OCI-M2 (cell line): ENCODE results near the gene TSLP.

ENCODE experiments used
- DNase-seq: peaks from one replicate; lab custom pipeline; 2025; ENCODE audit not compliant: unreplicated experiment; lab: John Stamatoyannopoulos, UW

The TSLP gene

DNA sequence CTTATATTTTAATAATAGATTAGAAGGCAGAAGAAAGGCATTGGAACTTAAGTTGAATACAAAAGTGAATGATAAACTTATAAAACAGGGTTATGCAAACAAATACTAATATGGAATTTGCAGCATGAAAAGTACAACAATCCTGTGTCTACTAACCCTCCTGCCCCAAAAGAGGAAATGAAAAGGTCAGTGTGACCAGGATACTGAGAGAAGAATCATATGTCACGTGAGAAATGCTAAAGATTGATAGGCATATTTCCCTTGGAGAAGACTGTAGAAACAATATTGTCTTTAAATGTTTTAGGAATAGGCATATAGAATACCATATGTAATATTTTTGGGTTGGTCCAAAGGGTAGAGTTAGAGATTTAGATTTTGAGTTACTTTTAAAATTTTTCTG, 24.5 kb downstream of the TSLP start:
- no peak for DNase-seq

DNA sequence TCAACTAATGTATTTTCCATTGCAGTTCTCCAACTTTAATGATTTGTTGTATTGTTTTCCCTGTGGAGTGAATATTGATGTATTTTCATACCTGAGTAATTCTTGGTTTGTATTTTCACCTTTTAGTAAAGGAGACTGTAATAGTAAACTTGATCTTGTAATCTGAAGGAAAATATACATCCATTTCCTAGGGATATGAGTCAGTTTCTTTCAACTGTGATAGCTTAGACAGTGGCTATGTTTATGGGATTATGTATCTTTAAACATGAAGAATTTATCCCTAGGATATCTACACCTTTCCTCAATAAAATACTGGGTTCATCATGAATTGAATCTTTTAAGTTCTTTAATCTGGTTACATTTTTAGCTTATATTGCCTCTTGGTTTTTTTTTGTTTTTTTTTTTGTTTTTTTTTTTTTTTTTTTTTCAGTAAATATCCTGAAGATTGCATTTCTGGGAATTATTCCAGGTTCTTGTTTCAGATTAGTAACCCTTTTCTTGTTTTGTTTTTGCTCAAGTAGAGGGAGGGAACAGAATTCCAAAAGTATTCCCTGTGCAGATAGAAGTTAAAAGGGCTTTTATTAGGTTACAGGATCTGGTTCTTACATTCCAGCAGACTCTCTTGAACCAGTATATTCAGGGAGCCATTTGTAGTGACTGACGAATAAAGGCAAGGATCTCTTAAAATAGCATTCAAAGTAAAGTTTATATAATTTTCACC, 27.7 kb downstream of the TSLP start:
- DNase-seq: no peak

DNA sequence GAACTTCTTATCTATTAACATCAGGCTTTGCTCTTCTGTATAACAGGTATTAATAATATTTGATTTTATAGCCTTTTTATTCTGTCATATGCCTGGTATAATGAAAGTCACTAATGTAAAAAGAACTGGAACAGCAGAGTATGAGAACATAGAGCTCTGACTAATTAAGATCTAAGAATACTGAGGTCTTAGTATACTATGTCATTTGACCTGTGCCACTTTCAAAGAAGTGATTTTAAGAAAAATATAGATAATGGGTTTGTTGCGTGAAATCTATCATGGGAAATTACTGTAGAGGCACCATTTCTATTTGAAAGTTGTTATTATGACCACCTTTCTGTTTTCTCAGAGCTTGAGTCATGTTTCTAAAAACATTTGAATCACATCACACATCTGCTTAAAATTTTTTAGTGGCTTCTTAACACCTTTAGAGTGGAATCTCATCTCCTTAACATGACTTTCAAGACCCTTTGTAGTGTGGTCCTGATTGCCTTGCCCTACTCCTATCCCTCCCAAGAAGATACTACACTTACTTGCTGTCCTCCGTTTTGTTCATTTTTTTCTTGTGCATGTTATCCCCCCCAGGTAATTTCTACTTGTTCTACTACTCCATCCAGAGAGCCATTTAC, 34.9 kb downstream of the TSLP start:
- no peak for DNase-seq

DNA sequence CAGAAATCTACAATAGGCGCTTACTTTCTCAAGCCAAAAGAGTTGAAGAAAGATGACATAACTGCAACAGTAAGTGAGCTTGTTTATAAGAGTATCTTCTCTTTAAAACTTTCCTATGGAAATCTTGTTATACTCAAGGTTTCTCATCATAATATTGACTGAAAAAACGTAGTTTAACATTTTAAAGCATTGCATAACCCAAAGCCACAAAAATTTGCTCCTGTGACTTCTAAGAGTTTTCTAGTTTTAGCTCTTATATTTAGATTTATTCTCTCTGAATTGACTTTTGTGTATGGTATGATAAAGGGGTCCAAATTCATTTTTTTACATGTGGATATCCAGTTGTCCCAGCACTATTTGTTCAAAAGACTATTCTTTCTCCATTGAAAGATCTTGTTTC, 35.9 kb downstream of the TSLP start:
- DNase-seq: no peak

DNA sequence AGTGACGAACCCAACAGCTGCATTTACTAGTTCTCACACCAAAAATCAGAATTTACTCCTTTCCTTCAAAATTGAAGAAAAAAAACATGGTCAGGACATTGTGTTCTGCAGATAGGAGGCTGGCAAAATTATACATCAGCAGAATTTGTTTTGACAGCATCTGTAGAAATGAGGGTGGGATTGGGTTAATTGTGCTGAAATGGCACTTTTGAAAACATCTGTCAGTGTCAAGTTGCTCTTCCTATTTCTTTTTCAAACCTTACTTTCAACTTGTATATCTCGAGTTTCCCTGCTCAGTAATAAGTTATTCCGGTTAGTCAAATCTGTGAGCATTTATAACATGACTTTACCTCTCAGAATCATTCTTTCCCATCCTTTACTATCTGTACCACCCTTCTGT, 40.4 kb downstream of the TSLP start:
- DNase-seq: no peak

DNA sequence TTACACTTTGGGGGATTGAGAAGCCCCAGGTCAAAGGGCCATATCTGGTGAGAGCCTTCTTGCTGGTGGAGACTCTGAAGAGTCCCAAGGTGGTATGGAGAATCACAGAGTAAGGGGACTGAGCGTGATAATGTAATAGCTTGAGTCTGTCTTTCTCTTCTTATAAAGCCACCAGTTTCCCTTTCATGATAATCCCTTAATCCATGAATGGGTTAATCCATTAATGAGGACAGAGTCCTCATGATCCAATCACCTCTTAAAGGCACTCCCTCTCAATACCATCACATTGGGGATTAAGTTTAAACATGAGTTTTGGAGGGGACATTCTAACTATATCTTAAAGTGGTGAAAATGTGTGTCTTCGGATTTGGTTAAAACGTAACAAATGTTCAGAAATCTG, 42.2 kb downstream of the TSLP start:
- no peak for DNase-seq

DNA sequence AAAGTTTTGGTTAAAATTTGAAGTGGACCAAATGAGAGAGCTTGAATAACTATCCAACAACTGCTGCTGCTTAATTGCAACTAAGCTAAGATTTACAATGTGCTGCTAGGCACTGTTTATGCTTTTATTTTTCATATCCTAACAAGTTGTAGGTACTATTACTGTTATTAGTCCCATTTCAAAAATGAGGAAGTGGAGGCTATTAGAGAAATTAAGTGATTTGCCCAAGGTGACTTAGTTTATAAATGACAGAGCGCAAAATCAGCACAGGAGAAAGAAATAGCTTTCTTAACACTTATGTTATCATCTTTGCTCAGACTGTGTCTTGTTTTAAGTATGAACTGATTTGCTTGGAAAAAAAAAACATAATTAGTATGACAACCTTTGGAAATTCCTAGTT, 43.7 kb downstream of the TSLP start:
- DNase-seq: no peak

DNA sequence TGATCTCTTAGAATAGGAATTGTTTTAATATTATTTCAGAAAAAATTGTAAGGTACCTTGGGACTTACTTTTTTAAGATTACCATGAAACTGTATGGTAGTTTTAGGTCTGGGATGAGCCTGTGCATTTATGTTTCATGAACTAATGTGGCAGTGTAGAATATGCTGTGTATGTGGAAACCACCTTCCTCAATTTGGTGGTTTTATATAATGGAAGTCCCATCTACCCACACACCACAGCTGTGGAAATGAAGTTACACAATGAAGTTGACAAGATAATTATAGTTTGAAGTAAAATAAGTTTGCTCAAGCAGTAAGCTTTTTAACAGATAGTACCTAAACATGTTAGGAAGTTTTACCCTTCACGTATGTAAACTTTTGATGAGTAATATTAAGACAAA, 45.0 kb downstream of the TSLP start:
- DNase-seq: no peak

DNA sequence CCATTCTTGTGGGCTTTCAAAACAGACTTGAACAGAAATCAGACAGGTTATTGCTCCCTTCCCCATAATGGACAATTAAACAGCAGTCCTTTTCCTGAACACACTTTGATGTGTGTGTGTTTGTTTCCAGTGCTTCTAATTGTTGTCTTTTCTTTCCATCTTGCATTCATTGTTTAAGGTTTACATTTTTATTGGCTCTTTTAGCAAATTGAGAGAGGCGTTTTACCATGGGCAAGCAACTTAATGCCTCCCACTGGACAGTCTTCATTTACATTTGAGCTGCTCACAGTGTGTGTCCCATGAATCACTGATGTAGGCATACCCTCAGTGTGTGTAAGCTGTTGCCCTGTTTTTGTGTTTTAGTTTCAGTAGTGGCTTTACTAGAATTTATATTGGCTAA, 45.6 kb downstream of the TSLP start:
- no peak for DNase-seq

DNA sequence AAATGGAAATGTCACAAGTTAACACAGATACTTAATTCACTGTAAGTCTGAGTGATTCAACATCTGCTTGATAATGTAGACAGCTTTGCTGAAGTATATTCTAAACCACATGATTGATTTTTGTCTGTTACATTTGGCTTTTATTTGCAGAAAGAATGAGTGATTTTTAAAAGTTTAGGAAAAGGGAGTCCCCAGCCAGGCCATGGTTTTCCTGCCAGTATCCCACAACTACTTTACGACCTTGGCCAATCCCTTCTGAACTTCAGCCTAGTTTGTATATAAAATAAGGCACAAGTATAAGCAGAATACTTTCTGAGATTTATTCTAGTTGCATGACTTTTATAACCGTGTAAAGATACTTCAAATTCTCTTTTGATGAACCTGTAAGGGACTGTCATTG, 47.7 kb downstream of the TSLP start:
- no peak for DNase-seq

DNA sequence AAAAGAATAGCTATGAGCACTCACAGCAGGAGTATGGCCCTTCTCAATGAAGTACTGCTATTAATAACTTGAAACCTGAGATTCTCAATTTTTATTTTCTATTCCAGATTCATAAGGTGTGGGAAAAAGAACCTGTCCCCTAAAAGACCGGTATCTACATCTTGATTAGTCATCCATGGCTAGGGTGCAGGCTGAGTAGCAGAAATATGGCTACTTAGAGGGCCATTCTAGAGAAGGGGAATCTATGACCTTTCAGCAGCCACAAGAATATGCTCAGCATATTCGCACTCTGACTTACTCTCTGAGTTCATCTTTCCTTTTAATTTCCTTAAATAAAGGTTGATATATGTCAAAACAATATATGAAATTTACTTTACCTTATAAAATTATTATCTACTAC, 48.3 kb downstream of the TSLP start:
- no peak for DNase-seq

DNA sequence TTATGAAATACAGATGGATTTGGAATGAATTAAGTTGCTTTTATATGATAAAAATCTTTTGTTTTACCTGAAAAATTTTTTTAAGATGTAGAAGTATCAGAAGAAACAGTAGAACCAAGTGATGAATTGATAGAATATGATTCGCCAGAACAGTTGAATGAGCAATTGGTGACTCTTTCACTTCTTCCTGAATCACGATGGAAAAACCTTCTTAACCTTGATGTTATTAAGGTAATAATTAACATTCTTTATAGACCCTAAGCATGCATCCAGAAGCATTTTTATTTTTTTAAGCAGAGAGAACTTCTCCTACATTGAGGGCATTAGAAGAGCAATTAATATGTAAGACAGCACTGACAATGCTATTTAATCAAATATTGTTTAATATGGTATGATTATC, 49.4 kb downstream of the TSLP start:
- no peak for DNase-seq

DNA sequence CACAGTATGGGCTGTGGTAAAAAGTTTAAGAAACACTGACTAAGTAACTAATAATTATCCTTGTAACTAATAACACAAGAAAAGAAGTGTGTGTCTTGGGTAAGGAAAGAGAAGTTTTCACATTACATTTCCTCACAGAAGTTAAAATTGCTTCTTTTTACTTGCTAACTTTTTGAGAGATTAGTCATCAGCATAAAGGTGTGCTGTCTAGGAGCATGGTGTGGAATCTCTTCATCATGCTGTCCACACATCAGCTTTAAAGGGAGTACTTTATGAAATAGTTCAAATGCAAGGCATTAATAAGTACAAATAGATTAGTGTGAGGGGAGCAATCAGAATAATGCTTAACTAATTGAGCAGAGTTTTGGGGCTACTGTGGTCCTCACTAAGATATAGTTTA, 50.4 kb downstream of the TSLP start:
- no peak for DNase-seq

DNA sequence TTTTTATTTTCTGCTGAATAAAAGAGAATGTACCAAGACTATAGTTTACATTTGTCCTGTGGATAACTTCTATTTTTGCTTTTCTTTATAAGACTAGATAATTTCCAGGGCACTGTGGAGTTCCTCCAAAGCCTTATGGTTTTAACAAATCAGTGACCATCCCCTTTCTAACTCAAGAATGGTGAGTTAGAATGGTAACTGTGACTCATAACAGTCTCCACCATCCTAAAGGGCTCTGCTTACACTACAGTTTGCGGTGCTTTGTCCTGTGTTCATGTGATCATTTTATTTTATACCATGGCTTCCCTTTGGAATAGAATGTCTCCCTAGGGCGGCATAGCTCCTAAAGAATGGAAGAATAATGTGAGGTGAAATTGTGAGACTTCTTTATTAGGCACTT, 50.9 kb downstream of the TSLP start:
- DNase-seq: no peak

DNA sequence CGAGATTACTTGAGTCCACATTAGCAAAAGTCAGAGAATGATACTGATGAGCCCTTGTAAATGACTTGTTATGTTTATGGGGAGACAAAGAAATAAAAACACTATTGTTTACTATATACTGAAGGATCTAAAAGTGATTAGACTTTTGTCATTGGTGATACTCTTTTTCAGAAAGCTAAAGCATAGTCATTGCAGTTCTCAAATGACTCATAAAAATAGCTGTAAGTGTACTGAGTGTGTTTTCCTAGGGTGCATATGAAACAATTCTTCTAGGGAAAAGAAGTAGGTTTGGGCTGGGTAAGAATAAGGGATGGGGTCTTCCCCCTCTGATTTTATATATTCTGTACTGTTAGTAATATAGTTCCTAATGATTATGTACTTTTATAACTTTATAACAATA, 53.3 kb downstream of the TSLP start:
- no peak for DNase-seq

DNA sequence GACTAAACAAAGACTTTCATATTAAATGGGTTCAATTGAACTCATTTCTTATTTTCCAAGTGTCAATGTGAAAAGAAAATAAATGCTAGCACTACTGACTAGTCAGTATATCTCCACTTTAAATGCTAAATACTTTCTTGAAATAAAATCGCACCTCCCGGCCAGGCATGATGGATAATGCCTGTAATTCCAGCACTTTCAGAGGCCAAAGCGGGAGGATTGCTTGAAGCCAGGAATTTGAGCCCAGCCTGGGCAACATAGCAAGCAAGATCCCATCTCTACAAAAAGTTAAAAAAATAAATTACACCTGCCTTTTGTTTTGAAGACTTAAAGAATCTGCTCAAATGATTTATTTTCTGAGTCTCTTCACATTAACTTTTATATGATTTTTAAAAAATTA, 55.4 kb downstream of the TSLP start:
- no peak for DNase-seq
